OCI-LY3 (cell line): ENCODE results near the gene PDE4D.

Experiments
- CTCF ChIP-seq: fragments of 200-600, 300-600 bp; sonication (generic); IDR thresholded peaks from 2 replicates; pipeline ENCODE4 v1.5.1; 2014; ENCODE audit warnings: antibody characterized with exemption, low read length, low read depth
- EZH2phosphoT487 ChIP-seq: fragments of 200-600 bp; shearing (Covaris generic); IDR thresholded peaks from 2 replicates; pipeline ENCODE4 v1.6.1; 2018; ENCODE audit warnings: antibody characterized with exemption, mixed run types, low read depth

GRCh38 chr5:59652449-59652848 lies 241.1 kb downstream of the PDE4D start:
- no peak for TF ChIP-seq CTCF
- no peak for TF ChIP-seq EZH2phosphoT487
